Peyer's patch (tissue), 4 donors: ENCODE data around the gene MIA3. TPM values are rescaled to one million over a fixed set of nuclear protein-coding genes. Genes with fewer than 3 reads are reported as not detected.

Experiments used
- DNase-seq, 3 donors: peaks; one replicate each; pipeline ENCODE4 v3.0.0-alpha.2; 2017 to 2019
- H3K27ac ChIP-seq, 4 donors: fragments of 200-600 bp; sonication (generic); one replicate each; pipeline ENCODE4 v1.5.1; 2016 to 2019
- H3K27me3 ChIP-seq, 2 donors: fragments of 200-600 bp; sonication (generic); one replicate each; pipeline ENCODE4 v1.5.1; 2019
- H3K36me3 ChIP-seq, 3 donors: fragments of 200-600 bp; sonication (generic); one replicate each; pipeline ENCODE4 v1.5.1; 2016 to 2019
- H3K4me1 ChIP-seq, 4 donors: fragments of 200-600 bp; sonication (generic); one replicate each; pipeline ENCODE4 v1.5.1; 2016 to 2019
- H3K4me3 ChIP-seq, 4 donors: fragments of 200-600 bp; sonication (generic); 1 replicate in 3 of 4; 2 replicates in 1 of 4; pipeline ENCODE4 v1.5.1; 2016 to 2019; ENCODE audit warnings: mild to moderate bottlenecking in 1 of 4
- H3K9me3 ChIP-seq, 4 donors: fragments of 200-600 bp; sonication (generic); one replicate each; pipeline ENCODE4 v1.5.1; 2016 to 2019; ENCODE audit warnings: mild to moderate bottlenecking in 1 of 4
- CTCF ChIP-seq, 6 experiments: fragments of 450-650 bp in 4 of 6; fragments of 200-600 bp in 2 of 6; sonication (generic) in 1 of 6; IDR thresholded peaks; one replicate each; pipeline ENCODE4 v1.5.1; 2017 to 2019; ENCODE audit warnings: antibody characterized with exemption in 6 of 6, mild to moderate bottlenecking in 3 of 6, moderate library complexity in 1 of 6
- POLR2A ChIP-seq, 2 donors: fragments of 450-650 bp; IDR thresholded peaks; one replicate each; pipeline ENCODE4 v1.5.1; 2017; ENCODE audit warnings: antibody characterized with exemption in 2 of 2, mild to moderate bottlenecking in 2 of 2, moderate library complexity in 2 of 2
- total RNA-seq, 4 donors: library from RNA; depleted of rRNA; stranded (reverse); fragments of >200 nt; gene quantifications; one replicate each; pipeline ENCODE4 v1.1.0, GENCODE V29; 2016

Gene MIA3
- total RNA-seq, 4 donors from 2014 or later, result 53.1 to 133 (median 75.0) TPM

GRCh38 chr1:222622765-222623164 is 4.9 kb downstream of the MIA3 start:
- no peak overlapping the region for H3K4me3 ChIP-seq
- no peak overlapping the region for H3K27ac ChIP-seq
- no peaks in the 10 kb centered on the region for H3K27me3 ChIP-seq
- H3K9me3 ChIP-seq, result no peaks in the 10 kb centered on the region
- no peak for TF ChIP-seq CTCF (IDR thresholded peaks at IDR 0.05)
- no peak for TF ChIP-seq POLR2A (IDR thresholded peaks at IDR 0.05)
- no peak for DNase-seq
- H3K4me1 ChIP-seq, result peaks cover 0 to 11% (median 2%) of the 10 kb centered on the region in 4 donors
- H3K36me3 ChIP-seq, result peaks cover 0 to 36% (median 0%) of the 10 kb centered on the region in 3 donors

- TF ChIP-seq CTCF (IDR thresholded peaks at IDR 0.05), result no peak
- TF ChIP-seq POLR2A (IDR thresholded peaks at IDR 0.05), result no peak
- H3K4me1 ChIP-seq, result peaks cover 0 to 11% (median 2%) of the 10 kb centered on the region in 4 donors
- DNase-seq, result no peak
- no peak overlapping the region for H3K4me3 ChIP-seq
- no peak overlapping the region for H3K27ac ChIP-seq
- no peaks in the 10 kb centered on the region for H3K27me3 ChIP-seq
- H3K36me3 ChIP-seq, result peaks cover 0 to 43% (median 0%) of the 10 kb centered on the region in 3 donors
- no peaks in the 10 kb centered on the region for H3K9me3 ChIP-seq
Measured at GRCh38 chr1:222623458-222623857, 5.6 kb downstream of the MIA3 start.

- Histone ChIP-seq H3K9me3 (no peaks in the 10 kb centered on the region), H3K27ac (no peak overlapping the region), H3K4me3 (no peak overlapping the region), H3K4me1 (peaks cover 0 to 5% (median 1%) of the 10 kb centered on the region in 4 donors), H3K36me3 (peaks cover 0 to 51% (median 0%) of the 10 kb centered on the region in 3 donors), H3K27me3 (no peaks in the 10 kb centered on the region)
- no peak for DNase-seq
- no peak for TF ChIP-seq POLR2A (IDR thresholded peaks at IDR 0.05)
- no peak for TF ChIP-seq CTCF (IDR thresholded peaks at IDR 0.05)
Measured at GRCh38 chr1:222624214-222624613, 6.3 kb downstream of the MIA3 start.

DNA sequence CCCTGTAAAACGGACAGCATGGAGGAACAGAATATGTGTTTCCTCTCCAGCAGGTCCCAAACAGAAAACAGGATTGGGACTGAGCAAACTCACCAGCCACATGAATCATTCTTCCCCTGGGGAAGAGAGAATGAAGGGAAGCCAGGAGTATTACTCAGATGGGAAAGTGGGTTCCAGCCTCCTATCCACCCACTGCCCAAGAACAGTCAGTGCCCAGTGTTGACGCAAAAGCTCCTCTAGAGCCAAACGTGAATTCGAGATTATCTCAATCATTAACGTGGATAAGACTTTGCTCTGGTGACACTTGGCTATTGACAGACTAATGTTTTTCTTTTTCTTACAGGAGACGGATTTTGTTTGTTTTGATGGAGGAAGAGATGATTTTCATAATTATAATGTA is 9.3 kb downstream of the MIA3 start:
- H3K4me3 ChIP-seq, result no peak overlapping the region
- DNase-seq, result no peak
- H3K9me3 ChIP-seq, result no peaks in the 10 kb centered on the region
- H3K4me1 ChIP-seq, result no peaks in the 10 kb centered on the region
- H3K27ac ChIP-seq, result no peak overlapping the region
- peaks cover 0 to 75% (median 0%) of the 10 kb centered on the region in 3 donors for H3K36me3 ChIP-seq
- no peaks in the 10 kb centered on the region for H3K27me3 ChIP-seq
- no peak for TF ChIP-seq CTCF (IDR thresholded peaks at IDR 0.05)
- no peak for TF ChIP-seq POLR2A (IDR thresholded peaks at IDR 0.05)

DNA sequence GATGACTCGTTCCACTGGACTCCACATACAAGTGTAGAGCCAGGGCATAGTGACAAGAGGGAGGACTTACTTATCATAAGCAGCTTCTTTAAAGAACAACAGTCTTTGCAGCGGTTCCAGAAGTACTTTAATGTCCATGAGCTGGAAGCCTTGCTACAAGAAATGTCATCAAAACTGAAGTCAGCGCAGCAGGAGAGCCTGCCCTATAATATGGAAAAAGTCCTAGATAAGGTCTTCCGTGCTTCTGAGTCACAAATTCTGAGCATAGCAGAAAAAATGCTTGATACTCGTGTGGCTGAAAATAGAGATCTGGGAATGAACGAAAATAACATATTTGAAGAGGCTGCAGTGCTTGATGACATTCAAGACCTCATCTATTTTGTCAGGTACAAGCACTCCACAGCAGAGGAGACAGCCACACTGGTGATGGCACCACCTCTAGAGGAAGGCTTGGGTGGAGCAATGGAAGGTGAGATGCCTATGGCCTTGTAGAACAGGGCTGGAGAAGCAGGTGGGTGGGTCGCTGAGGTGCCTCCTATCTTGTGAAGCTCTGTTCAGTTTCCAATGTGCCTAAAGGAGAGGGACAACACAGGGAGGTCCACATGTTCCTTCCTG is 12.1 kb downstream of the MIA3 start:
- no peak for DNase-seq
- Histone ChIP-seq H3K36me3 (peaks cover 0 to 79% (median 0%) of the 10 kb centered on the region in 3 donors), H3K27me3 (no peaks in the 10 kb centered on the region), H3K27ac (no peak overlapping the region), H3K4me1 (no peaks in the 10 kb centered on the region), H3K4me3 (no peak overlapping the region), H3K9me3 (no peaks in the 10 kb centered on the region)
- TF ChIP-seq CTCF (IDR thresholded peaks at IDR 0.05) (no peak), POLR2A (IDR thresholded peaks at IDR 0.05) (no peak)
